Gastrocnemius medialis (tissue), 4 donors: ENCODE results near the gene KIF16B. TPM values are rescaled to one million over a fixed set of nuclear protein-coding genes. Genes with fewer than 3 reads are reported as not detected.

Experiments used
- ATAC-seq, 2 donors: fragments of 150-250 bp; one replicate each; pipeline ENCODE4 v1.9.1; 2016
- DNase-seq, 2 donors: peaks; one replicate each; pipeline ENCODE4 v3.0.0-alpha.2; 2019
- H3K27ac ChIP-seq, 4 donors: fragments of 200-600 bp; sonication (generic); 1 replicate in 1 of 4; 2 replicates in 3 of 4; pipeline ENCODE4 v1.5.1; 2016 to 2018; ENCODE audit warnings: mild to moderate bottlenecking in 2 of 4, moderate library complexity in 1 of 4
- H3K27me3 ChIP-seq, 3 donors: fragments of 200-600 bp; sonication (generic) in 2 of 3; 1 replicate in 1 of 3; 2 replicates in 2 of 3; pipeline versions ENCODE4 v1.5.1 to v1.6.0; 2016 to 2019; ENCODE audit warnings: mild to moderate bottlenecking in 1 of 3, moderate library complexity in 1 of 3
- H3K36me3 ChIP-seq, 2 donors: fragments of 200-600 bp; sonication (generic) in 1 of 2; one replicate each; pipeline ENCODE4 v1.5.1; 2017 to 2018
- H3K4me1 ChIP-seq, 2 donors: fragments of 200-600 bp; sonication (generic) in 1 of 2; one replicate each; pipeline ENCODE4 v1.5.1; 2016 to 2017; ENCODE audit warnings: mild to moderate bottlenecking in 2 of 2
- H3K4me3 ChIP-seq, 4 donors: fragments of 200-600 bp; sonication (generic) in 3 of 4; 1 replicate in 1 of 4; 2 replicates in 3 of 4; pipeline ENCODE4 v1.5.1; 2016 to 2019; ENCODE audit warnings: mild to moderate bottlenecking in 2 of 4
- H3K9me3 ChIP-seq, 3 donors: fragments of 200-600 bp; sonication (generic) in 2 of 3; 1 replicate in 1 of 3; 2 replicates in 2 of 3; pipeline ENCODE4 v1.5.1; 2016 to 2019
- POLR2A ChIP-seq, 2 donors: fragments of 450-650 bp; IDR thresholded peaks; one replicate each; pipeline ENCODE4 v1.6.1; 2017; ENCODE audit warnings: antibody characterized with exemption in 2 of 2, mild to moderate bottlenecking in 2 of 2, moderate library complexity in 2 of 2
- in situ Hi-C, 4 donors: fragments of 200-750 bp; cut with MboI; loops; one replicate each; pipeline versions ENCODE4 v1.15.0 to v1.8.0; 2017; ENCODE audit warnings: low sequenced_read_pairs in 4 of 4
- intact Hi-C: fragments of 100-400 bp; cut with DNase I; formaldehyde crosslinking; loops from one replicate; pipeline ENCODE4 v1.15.1; 2023; ENCODE audit warnings: low total_unique reads
- total RNA-seq, 4 donors: library from RNA; depleted of rRNA; stranded (reverse); fragments of >200 nt; gene quantifications; one replicate each; pipeline versions ENCODE4 v1.1.0 to v1.2.3, GENCODE V29; 2016
- TF ChIP-seq, protein P1 (sequence below), 5 experiments: fragments of 450-650 bp in 3 of 5; fragments of 200-600 bp in 2 of 5; sonication (generic) in 2 of 5; IDR thresholded peaks in 4 of 5; conservative IDR thresholded peaks in 1 of 5; 1 replicate in 4 of 5; 2 replicates in 1 of 5; pipeline ENCODE4 v1.5.1; 2016 to 2019; ENCODE audit warnings: antibody characterized with exemption in 5 of 5, mild to moderate bottlenecking in 3 of 5, moderate library complexity in 3 of 5

KIF16B gene
- total RNA-seq, 4 donors from 2014 or later: 13.4 to 23.9 (median 20.0) TPM

- TF ChIP-seq, protein P1, sequence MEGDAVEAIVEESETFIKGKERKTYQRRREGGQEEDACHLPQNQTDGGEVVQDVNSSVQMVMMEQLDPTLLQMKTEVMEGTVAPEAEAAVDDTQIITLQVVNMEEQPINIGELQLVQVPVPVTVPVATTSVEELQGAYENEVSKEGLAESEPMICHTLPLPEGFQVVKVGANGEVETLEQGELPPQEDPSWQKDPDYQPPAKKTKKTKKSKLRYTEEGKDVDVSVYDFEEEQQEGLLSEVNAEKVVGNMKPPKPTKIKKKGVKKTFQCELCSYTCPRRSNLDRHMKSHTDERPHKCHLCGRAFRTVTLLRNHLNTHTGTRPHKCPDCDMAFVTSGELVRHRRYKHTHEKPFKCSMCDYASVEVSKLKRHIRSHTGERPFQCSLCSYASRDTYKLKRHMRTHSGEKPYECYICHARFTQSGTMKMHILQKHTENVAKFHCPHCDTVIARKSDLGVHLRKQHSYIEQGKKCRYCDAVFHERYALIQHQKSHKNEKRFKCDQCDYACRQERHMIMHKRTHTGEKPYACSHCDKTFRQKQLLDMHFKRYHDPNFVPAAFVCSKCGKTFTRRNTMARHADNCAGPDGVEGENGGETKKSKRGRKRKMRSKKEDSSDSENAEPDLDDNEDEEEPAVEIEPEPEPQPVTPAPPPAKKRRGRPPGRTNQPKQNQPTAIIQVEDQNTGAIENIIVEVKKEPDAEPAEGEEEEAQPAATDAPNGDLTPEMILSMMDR (IDR thresholded peaks at IDR 0.05 in 4 of 5, conservative IDR thresholded peaks at IDR 0.05 in 1 of 5): no peak
- no peak for TF ChIP-seq POLR2A (IDR thresholded peaks at IDR 0.05)
These were observed 179.4 kb downstream of the KIF16B start for GRCh38 chr20:16393836-16394235.

GRCh38 chr20:16393297-16393696, 180.0 kb downstream of the KIF16B start:
- intact Hi-C loops (no loop called here), in situ Hi-C loops (no loop called here)
- DNase-seq (no peak), ATAC-seq (no peak)
- H3K36me3 ChIP-seq: no peaks in the 10 kb centered on the region
- no peaks in the 10 kb centered on the region for H3K9me3 ChIP-seq
- TF ChIP-seq, protein P1 (IDR thresholded peaks at IDR 0.05 in 4 of 5, conservative IDR thresholded peaks at IDR 0.05 in 1 of 5): no peak
- no peak for TF ChIP-seq POLR2A (IDR thresholded peaks at IDR 0.05)
- no peak overlapping the region for H3K4me3 ChIP-seq
- H3K4me1 ChIP-seq: peaks cover 11 to 15% of the 10 kb centered on the region in 2 donors
- no peak overlapping the region for H3K27ac ChIP-seq
- no peaks in the 10 kb centered on the region for H3K27me3 ChIP-seq

More at GRCh38 chr20:16393836-16394235, 179.4 kb downstream of the KIF16B start:
- in situ Hi-C loops (no loop called here), intact Hi-C loops (no loop called here)
- Histone ChIP-seq H3K27me3 (no peaks in the 10 kb centered on the region), H3K4me3 (no peak overlapping the region), H3K36me3 (no peaks in the 10 kb centered on the region), H3K9me3 (no peaks in the 10 kb centered on the region), H3K4me1 (peaks cover 11 to 15% of the 10 kb centered on the region in 2 donors), H3K27ac (no peak overlapping the region)
- ATAC-seq (no peak), DNase-seq (no peak)

DNA sequence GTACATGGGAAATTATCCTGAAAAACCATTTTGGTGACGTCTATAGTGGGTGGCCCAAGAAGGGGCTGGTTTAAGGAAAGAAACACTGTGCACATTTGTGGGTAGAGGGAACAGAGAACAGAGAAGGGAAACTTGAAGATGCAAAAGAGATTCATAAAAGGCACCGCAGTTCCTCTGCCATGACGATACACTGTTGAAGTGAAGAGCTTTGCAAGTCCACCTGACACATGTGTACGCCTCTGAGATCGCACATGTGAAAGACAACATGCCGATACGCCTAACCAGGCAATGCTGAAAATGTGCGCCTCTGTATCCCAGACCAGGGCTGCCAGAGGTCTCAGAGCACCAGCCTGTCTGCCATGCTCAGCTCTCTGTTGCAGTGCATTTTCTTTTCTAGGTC, 180.9 kb downstream of the KIF16B start:
- TF ChIP-seq POLR2A (IDR thresholded peaks at IDR 0.05): no peak
- TF ChIP-seq, protein P1 (IDR thresholded peaks at IDR 0.05 in 4 of 5, conservative IDR thresholded peaks at IDR 0.05 in 1 of 5): no peak
- Histone ChIP-seq H3K27me3 (no peaks in the 10 kb centered on the region), H3K4me3 (no peak overlapping the region), H3K4me1 (peaks cover 7 to 8% of the 10 kb centered on the region in 2 donors), H3K9me3 (no peaks in the 10 kb centered on the region), H3K36me3 (no peaks in the 10 kb centered on the region), H3K27ac (no peak overlapping the region)
- no peak for DNase-seq
- in situ Hi-C loops: no loop called here
- intact Hi-C loops: no loop called here
- no peak for ATAC-seq

GRCh38 chr20:16390991-16391390, 182.3 kb downstream of the KIF16B start:
- intact Hi-C loops: no loop called here
- Histone ChIP-seq H3K27me3 (no peaks in the 10 kb centered on the region), H3K4me1 (no peaks in the 10 kb centered on the region), H3K36me3 (no peaks in the 10 kb centered on the region), H3K4me3 (no peak overlapping the region), H3K9me3 (no peaks in the 10 kb centered on the region), H3K27ac (no peak overlapping the region)
- in situ Hi-C loops: no loop called here
- ATAC-seq (no peak), DNase-seq (no peak)
- TF ChIP-seq POLR2A (IDR thresholded peaks at IDR 0.05): no peak
- TF ChIP-seq, protein P1 (IDR thresholded peaks at IDR 0.05 in 4 of 5, conservative IDR thresholded peaks at IDR 0.05 in 1 of 5): no peak

GRCh38 chr20:16388731-16389130, 184.5 kb downstream of the KIF16B start:
- TF ChIP-seq, protein P1 (IDR thresholded peaks at IDR 0.05 in 4 of 5, conservative IDR thresholded peaks at IDR 0.05 in 1 of 5): no peak
- intact Hi-C loops (no loop called here), in situ Hi-C loops (no loop called here)
- Histone ChIP-seq H3K27me3 (no peaks in the 10 kb centered on the region), H3K27ac (no peak overlapping the region), H3K9me3 (no peaks in the 10 kb centered on the region), H3K36me3 (no peaks in the 10 kb centered on the region), H3K4me3 (no peak overlapping the region), H3K4me1 (no peaks in the 10 kb centered on the region)
- no peak for DNase-seq
- ATAC-seq: no peak
